Measurements from ENCODE around the gene PAFAH2.

PAFAH2 gene

DNA sequence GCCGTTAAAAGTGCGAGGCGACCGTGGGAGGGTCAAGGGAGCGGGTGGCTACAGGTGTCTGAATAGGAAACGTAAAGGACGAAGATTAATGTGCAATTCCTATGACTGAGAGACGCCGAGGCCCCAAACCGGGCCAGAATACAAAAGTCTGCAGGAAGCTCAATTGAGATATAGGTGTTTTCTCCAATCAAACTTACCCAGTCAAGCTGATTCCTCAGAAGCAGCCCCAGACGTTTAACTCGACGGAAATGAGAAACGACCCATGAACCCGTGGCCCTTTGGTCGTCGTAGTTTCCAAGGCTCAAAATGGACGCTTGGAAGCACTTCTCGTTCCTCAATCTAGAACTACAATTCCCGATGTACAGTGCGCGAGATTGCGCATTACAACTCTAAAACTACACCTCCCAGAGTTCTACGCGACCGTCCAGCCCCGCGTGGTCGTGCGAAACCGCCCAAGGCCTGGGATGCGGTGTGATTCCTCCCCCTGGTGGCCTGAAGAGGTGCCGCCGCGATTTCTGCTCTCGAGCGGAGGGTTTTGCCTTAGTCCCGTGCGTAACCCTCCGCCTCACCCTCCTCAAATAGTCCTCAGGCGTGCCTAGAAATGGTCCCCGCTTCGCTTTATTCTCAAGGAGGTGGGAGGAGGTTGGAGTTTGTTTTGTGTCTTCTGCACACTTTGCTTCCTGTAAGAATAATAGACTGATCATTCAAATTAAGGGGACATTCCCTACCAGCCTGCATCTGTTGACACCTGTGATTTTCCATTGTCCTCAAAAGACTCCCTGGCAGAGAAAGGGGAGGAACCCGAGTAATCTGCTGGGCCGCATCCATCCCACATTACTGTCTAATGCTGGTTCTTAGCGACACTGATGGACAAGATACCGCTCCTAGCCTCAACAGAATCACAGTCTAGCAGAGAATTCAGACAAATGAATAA lies at the start of gene PAFAH2:
Gene PAFAH2 (minus strand): TSS at position 236 of the 934 bp plus-strand sequence. CDS start 7,247 bp downstream, outside the sequence.
- DNase-seq: peak; percentile 99

GRCh38 chr1:26047278-26047874 lies 49.5 kb upstream of the PAFAH2 start:
- no peak for DNase-seq

- DNase-seq: no peak
Observed at GRCh38 chr1:26046246-26047095, 48.6 kb upstream of the PAFAH2 start.

DNA sequence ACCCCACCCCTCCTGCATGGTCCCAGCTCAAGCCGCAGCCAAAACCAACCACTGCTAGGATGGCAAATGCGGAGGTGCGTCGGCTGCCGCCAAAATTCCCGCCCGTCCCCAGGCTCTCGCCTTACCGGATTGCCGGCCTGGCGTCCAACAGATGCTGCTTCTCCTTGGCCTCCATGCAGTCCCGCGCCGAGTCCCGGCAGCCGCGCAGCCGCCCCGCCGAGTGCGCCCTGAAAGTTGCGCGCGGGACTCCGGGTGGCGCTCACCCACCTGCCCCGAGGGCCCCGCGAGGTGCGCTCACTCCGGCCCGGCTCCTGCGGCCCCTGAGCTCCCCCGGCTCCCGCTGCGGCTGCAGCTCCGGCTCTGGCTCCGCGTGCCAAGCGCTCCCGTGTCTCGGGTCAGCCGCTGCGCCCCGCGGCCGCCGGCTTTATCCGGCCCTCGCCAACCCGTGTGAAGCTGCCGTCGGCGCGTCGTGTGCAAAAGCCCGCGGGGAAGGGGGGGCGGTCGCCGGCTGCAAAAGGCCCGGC lies 47.9 kb upstream of the PAFAH2 start, which contains the start of gene SLC30A2:
Gene SLC30A2 (minus strand): TSS at position 397 of the 524 bp plus-strand sequence. CDS start 222 bp downstream, at position 175.
- no peak for DNase-seq

- DNase-seq: no peak
Observed at GRCh38 chr1:26044971-26045721, 47.3 kb upstream of the PAFAH2 start.

- no peak for DNase-seq
Observed at GRCh38 chr1:26044414-26044813, 46.6 kb upstream of the PAFAH2 start.

DNA sequence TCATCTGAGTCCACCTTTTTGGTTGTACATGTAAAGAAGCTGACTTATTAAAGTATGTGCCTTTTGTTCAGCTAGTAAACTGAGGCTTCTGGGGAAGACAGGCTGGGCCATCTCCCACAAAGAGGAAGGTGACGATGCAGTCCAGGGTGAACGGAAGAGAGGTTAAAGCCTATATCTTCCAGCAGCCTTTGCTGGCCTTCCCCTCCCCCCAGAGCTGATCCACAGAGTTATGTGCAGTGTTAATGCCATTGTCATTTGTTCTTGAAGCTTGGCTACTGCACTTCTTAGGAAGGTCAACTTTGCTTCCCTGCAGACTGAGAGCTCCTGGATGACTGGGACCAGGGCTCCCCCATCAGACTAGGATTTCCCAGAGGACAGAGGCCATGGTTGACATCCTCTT lies 45.9 kb upstream of the PAFAH2 start:
- DNase-seq: no peak

DNA sequence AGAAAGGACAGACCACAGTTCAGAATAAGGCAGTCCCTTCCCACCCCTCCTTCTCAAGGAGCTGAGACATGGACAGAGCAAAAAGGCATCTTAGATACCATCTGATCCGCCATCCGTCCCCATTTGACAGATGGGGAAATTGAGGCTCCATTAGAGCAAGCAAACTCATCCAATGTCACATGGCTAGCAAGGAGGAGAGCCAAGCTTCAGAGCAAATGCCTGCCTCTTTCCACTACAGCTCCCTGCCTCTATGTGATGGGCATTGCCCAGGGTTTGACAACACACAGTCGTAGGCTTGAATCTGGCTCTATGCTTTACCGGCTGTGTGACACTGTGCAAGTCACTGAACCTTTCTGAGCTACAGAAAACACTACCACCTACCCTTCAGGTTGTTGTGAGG lies 44.1 kb upstream of the PAFAH2 start:
- DNase-seq: no peak

- no peak for DNase-seq
Observed at GRCh38 chr1:26041401-26041800, 43.5 kb upstream of the PAFAH2 start.

DNA sequence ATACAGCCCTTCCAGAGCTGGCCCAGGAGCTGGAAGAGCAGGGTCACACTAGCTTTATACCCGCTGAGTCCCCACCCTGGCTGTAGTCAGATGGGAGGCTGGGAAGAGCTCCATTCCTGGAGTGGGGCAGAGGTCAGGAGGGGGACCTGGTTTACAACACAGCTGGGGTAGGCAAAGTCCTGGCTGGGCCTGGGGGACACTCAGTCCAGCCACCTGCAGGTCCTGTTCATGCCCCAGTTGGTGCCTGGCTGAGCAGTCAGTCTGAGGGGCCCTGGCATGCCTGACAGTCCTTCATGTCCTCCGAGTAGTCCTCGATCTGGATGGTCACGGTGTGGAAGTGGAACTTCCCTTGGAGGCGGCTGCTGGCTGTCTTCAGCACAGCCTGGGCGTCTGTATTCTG lies 41.0 kb upstream of the PAFAH2 start:
- DNase-seq: no peak

DNA sequence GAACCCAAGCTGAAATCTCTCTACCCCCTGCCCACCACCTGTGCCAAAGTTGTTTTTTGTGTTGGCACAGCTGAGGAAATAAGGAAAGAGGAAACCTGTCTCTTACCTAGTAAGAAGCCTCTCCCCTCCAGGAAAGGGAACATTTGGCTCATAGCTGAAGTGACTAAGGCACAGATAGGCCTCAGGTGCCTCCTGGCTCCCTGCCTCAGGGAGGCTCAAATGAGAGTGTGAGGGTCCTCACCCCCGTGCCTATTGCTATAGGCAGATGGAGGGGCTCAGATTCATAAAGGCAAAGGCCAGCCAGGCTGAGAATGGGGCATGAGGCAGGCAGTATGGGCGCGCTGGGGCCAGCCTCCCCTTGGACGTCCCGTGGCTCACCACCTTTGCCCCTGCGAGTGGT lies 40.6 kb upstream of the PAFAH2 start:
- DNase-seq: no peak

DNA sequence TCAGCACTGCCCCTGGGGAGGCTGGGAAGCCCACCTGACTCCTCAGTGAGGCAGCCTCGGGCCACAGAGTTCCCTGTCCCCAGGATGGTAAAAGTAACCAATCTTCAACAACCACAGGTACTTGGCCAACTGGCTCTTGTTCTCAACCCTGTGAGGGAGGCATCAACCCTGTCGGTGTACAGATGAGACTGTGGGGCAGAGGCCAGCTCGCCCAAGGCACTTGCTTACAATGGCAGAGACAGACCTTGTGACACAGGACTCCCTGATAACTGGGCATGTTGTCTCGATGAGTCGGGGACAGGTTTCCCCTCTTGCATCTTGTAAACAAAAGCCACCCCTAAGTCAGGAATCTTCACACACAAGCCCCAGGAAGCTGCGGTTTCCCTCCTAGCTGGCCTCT lies 40.0 kb upstream of the PAFAH2 start:
- no peak for DNase-seq

DNA sequence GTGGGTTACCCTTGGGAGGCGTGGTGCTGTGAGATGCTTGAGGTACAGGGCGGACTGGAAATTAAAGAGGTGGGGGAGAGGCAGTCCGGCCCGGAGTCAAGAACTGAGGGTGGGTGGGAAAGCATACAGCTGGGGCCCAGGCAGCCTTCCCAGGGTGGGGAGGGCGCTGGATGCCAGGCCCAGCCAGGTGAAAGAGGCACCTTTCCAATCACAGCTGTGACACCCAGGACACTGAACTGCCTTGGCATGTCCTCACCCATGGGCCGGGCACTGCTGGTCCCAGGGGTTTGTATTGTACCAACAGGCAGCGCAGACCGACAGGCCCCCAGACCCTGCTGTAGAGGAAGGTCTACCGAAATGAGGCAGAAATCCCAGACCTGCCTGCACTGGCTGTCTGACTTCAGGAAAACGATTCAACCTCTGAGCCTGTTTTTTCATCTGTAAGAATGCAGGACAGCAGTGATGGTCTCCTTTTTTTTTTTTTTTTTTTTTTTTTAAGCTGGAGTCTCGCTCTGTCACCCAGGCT lies 39.0 kb upstream of the PAFAH2 start:
- no peak for DNase-seq

DNA sequence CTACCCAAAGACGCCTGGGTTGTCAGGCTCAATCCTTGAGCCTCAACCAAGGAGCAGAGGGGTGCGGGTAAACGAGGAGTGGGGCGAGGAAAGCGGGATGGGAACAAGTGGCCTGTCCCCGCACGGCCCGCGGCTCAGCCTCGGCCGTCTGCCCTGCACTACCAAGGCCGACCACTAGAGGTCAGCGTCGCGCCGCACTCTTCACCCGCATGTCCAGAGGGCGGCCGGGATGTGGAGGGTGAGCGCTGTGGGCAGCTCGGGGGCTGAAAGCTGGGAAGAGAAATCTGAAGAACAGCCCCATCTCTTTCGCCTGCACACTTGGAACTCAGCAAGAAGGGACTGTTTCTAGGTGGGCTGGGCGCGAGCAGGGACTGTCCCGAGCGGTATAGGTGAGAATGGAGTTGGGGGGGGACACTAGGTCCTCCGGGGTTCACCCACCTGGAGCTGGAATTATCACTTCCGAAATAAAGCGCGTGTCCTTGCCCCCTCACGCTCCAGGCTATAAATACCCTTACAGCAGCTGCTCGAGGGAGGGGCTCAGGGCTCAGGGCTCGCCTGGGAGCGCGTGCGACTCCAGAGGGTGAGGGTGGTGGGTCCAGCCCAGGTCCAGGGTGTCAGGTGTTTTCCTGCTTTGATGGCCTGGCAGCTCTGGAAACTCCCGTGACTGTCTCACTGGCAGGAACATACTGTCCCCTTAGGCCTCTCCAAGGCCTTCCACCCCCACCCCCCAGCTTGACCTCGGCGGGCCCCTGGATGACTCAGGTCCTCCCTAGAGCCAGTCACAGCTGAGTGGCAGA lies 38.3 kb upstream of the PAFAH2 start:
- peak; percentile 75 for DNase-seq

DNA sequence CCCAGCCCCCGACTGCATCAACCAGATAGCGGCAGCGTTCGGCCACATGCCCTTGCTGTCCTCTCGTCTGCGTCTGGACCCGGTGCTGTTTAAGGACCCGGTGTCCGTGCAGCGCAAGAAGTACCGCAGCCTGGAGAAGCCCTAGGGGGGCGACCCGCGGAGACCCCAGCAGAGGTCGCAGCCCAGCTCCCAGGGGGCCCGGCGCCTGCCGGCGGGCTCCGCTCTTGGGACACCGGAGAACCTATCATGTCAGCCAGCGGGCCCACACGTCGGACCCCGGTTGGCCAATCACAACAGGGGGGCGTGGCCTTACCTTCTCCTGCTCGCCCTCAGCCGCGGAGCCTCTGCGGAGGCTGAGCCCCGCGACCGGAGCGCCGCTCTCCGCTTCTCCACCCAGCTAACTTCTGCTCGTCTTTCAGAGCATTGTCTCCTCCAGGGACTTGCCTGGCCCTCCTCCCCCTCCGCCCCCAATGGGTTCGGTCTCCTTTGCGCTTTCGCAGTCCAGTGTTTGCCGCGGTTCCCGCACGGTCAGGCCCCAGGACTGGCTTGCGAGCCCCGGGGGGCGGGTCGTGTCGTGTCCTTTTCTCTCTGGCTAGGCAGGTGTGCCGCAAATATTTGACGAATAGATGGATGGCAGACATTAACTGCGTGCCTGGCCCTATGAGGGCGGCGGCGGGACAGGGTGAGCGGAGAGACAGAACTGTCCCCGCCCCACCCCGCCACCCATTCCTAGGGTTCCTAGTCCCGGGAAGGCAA lies 37.5 kb upstream of the PAFAH2 start:
- DNase-seq: peak; percentile 84

DNA sequence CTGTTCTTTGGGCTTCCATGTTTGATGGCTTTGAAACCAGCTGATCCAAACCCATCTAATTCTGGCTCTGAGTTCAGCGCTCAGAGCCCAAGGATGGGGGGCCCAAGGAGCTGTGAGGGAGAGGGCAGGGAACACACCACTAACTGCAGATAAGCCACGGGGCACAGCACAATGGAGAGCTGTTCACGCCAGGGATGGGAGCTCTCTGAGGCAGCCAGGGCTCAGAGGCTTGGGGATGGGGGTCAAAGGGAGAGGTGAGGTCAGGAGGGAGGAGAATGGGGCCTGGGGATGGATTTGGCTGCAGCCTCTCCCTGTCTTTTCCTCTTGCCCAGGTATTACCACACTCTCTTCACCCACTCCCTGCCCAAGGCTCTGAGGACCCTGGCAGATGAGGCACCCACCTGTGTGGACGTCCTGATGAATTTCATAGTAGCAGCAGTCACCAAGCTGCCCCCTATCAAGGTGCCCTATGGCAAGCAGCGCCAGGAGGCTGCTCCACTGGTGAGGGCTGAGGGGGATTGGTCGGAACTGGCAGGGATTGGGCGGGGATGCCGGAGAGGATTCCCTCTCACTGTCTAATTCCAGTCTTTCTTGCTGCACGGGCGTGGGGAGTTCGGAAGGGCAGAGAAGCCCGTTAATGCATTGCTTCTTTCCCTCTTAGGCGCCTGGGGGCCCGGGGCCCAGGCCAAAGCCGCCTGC lies 36.8 kb upstream of the PAFAH2 start:
- no peak for DNase-seq

GRCh38 chr1:26032656-26033357 lies 34.9 kb upstream of the PAFAH2 start:
- no peak for DNase-seq

DNA sequence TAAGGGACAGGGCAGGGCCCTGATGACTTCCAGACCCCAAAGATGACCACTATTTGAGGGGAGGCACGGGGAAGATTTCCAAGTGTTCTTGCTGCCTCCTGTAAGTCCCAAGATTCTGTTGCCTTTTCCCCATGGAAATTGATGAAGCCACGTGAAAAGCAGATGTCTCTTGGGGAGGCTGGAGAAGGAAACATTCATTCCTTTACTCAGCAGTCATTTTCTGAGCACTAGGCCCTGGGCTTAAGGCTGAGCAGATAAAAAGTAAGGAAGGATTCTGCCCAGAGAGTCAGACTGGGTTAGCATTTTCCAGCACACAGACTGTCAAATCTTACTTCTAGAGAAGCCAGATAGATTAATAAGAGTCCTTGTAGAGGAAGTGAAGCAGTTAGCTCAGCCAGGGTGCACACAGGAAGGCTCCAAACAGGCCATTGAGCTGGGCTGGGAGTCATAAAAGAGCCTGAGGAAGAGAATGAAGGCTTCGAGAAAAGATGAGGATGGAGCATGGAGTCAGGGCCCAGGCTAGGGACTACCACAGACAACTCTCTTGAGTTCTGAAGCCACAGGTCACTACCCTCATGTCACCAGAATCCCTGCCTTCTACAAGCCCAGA lies 33.9 kb upstream of the PAFAH2 start:
- no peak for DNase-seq

DNA sequence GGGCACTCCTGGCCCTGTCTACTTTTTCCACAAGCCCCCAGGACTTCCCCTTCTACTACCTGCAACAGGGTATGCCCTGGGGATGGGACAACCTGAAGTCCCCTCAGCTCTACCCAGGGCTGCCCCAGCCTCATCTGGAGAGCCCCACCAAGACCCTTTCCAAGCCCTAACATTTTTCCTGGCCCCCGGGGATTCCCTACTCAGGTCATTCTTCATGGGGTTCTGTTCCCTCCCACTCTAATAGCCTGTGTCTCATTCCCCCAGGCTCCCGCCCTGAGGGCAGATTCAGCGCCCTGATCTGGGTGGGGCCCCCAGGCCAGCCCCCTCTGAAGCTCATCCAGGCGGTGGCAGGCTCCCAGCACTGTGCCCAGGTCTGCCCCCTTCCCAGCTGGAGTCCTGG lies 33.3 kb upstream of the PAFAH2 start:
- DNase-seq: no peak

Data from NCI-H2107 (cell line).